Measurements from ENCODE around the gene SNRPN.

Gene SNRPN

GRCh38 chr15:24944954-24945353, 9.8 kb upstream of the SNRPN start:
- Histone ChIP-seq H3K36me3 (ENCODE audit: control insufficient read depth in 2 of 2, insufficient read depth in 1 of 2, low read length in 2 of 2) (no peaks in the 10 kb centered on the region), H3K4me3 (ENCODE audit: low read depth, low read length) (no peak overlapping the region), H3K9me3 (ENCODE audit: control insufficient read depth, insufficient read depth, low read depth, low read length) (no peaks in the 10 kb centered on the region), H3K27ac (ENCODE audit: extremely low read depth, low read depth, low read length) (no peak overlapping the region), H3K4me1 (ENCODE audit: control insufficient read depth, insufficient read depth, low read length) (no peaks in the 10 kb centered on the region)
- ChIA-PET POLR2A (no interaction called here), CTCF (no interaction called here)
- TF ChIP-seq, protein P1, sequence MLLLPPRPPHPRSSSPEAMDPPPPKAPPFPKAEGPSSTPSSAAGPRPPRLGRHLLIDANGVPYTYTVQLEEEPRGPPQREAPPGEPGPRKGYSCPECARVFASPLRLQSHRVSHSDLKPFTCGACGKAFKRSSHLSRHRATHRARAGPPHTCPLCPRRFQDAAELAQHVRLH (tag by site-specific recombination; IDR thresholded peaks at IDR 0.05), result no peak
- TF ChIP-seq ZNF24 (tag by site-specific recombination; IDR thresholded peaks at IDR 0.05), result no peak
- TF ChIP-seq INSM2 (tag by site-specific recombination; IDR thresholded peaks at IDR 0.05), result no peak
- TF ChIP-seq ZNF37A (tag by site-specific recombination; IDR thresholded peaks at IDR 0.05), result no peak
- TF ChIP-seq, protein P2, sequence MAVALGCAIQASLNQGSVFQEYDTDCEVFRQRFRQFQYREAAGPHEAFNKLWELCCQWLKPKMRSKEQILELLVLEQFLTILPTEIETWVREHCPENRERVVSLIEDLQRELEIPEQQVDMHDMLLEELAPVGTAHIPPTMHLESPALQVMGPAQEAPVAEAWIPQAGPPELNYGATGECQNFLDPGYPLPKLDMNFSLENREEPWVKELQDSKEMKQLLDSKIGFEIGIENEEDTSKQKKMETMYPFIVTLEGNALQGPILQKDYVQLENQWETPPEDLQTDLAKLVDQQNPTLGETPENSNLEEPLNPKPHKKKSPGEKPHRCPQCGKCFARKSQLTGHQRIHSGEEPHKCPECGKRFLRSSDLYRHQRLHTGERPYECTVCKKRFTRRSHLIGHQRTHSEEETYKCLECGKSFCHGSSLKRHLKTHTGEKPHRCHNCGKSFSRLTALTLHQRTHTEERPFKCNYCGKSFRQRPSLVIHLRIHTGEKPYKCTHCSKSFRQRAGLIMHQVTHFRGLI (tag by site-specific recombination; IDR thresholded peaks at IDR 0.05), result no peak
- TF ChIP-seq ZNF560 (tag by site-specific recombination; IDR thresholded peaks at IDR 0.05; ENCODE audit: borderline replicate concordance), result no peak
- TF ChIP-seq MZF1 (tag by site-specific recombination; IDR thresholded peaks at IDR 0.05; ENCODE audit: borderline replicate concordance), result no peak
- no peak for TF ChIP-seq ZBTB20 (tag by site-specific recombination; IDR thresholded peaks at IDR 0.05)
- no peak for TF ChIP-seq ZNF510 (tag by site-specific recombination; IDR thresholded peaks at IDR 0.05; ENCODE audit: insufficient replicate concordance)
- no peak for TF ChIP-seq HOXA7 (CRISPR knock-in tag; IDR thresholded peaks at IDR 0.05; ENCODE audit: borderline replicate concordance)
- no peak for TF ChIP-seq ZNF114 (tag by site-specific recombination; IDR thresholded peaks at IDR 0.05)
- no peak for TF ChIP-seq ZNF48 (tag by site-specific recombination; IDR thresholded peaks at IDR 0.05)
- TF ChIP-seq ZNF624 (tag by site-specific recombination; IDR thresholded peaks at IDR 0.05), result no peak
- no peak for TF ChIP-seq KLF7 (tag by site-specific recombination; IDR thresholded peaks at IDR 0.05; ENCODE audit: borderline replicate concordance)

GRCh38 chr15:24945711-24946110, 9.1 kb upstream of the SNRPN start:
- no peak for TF ChIP-seq ZNF121 (tag by site-specific recombination; IDR thresholded peaks at IDR 0.05)
- no peak for TF ChIP-seq ZNF549 (tag by site-specific recombination; IDR thresholded peaks at IDR 0.05)
- TF ChIP-seq ZNF148 (tag by site-specific recombination; IDR thresholded peaks at IDR 0.05; ENCODE audit: borderline replicate concordance), result no peak
- no peak for TF ChIP-seq ZNF335 (tag by site-specific recombination; conservative IDR thresholded peaks at IDR 0.05)
- TF ChIP-seq ZSCAN30 (tag by site-specific recombination; IDR thresholded peaks at IDR 0.05), result no peak
- no peak for TF ChIP-seq ZNF426 (tag by site-specific recombination; IDR thresholded peaks at IDR 0.05)
- Histone ChIP-seq H3K36me3 (ENCODE audit: control insufficient read depth in 2 of 2, insufficient read depth in 1 of 2, low read length in 2 of 2) (no peaks in the 10 kb centered on the region), H3K27ac (ENCODE audit: extremely low read depth, low read depth, low read length) (no peak overlapping the region), H3K9me3 (ENCODE audit: control insufficient read depth, insufficient read depth, low read depth, low read length) (no peaks in the 10 kb centered on the region), H3K4me1 (ENCODE audit: control insufficient read depth, insufficient read depth, low read length) (no peaks in the 10 kb centered on the region), H3K4me3 (ENCODE audit: low read depth, low read length) (no peak overlapping the region)
- ChIA-PET CTCF (no interaction called here), POLR2A (no interaction called here)

Data from HEK293 (cell line).